NCI-H1417 treated with DMSO at 0.1 percent for 48 hours (cell line): Measurements from ENCODE around the gene VCY.
"Not testable (repeated sequence)": the region's sequence is repeated elsewhere in the genome, so short reads cannot be mapped to it uniquely, and the experiment has no call there.

ENCODE experiments used
- DNase-seq: peaks from one replicate; lab custom pipeline; 2025; lab: John Stamatoyannopoulos, UW

VCY gene

DNA sequence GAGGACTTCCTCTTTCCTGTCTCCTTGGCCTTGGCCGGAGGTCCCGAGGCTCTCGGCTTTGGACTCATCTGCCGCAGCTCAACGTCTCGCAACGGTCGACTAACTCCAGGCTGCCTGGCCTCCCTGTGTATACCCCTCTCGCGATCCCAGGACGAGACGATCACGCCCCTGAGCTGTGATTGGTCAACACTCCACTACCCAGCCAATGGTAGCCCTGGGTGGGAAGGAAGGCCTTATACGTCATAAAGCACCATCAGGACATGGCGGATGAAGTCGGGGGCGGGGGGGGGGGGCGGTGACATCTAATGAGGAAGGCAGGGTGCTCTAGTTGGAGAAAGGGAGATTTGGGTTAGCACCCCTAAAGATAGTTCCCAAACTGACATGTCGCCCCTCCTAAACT is at the start of gene VCY:
TSS of gene VCY (minus strand) at position 101 of the 400 bp plus-strand sequence. CDS start at position 68, 33 bp downstream.
- not testable (repeated sequence) for DNase-seq

DNA sequence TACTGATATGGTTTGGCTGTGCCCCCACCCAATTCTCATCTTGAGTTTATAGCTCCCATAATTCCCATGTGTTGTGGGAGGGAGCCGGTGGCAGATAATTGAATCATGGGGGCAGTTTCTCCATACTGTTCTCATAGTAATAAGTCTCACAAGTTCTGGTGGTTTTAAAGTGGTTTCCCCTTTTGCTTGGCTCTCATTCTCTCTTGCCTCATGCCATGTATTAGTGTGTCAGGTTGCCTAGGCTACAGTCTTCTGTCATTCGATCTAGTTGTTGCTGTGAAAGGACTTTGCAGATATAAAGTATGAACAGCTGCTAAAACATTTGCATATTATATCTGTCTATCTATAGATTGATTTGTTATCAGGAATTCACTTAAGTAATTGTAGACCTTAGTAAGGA is 44.1 kb upstream of the VCY start:
- not testable (repeated sequence) for DNase-seq

DNA sequence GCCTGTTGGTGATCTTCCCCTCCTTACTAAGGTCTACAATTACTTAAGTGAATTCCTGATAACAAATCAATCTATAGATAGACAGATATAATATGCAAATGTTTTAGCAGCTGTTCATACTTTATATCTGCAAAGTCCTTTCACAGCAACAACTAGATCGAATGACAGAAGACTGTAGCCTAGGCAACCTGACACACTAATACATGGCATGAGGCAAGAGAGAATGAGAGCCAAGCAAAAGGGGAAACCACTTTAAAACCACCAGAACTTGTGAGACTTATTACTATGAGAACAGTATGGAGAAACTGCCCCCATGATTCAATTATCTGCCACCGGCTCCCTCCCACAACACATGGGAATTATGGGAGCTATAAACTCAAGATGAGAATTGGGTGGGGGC is 25.6 kb upstream of the VCY start:
- DNase-seq: not testable (repeated sequence)

DNA sequence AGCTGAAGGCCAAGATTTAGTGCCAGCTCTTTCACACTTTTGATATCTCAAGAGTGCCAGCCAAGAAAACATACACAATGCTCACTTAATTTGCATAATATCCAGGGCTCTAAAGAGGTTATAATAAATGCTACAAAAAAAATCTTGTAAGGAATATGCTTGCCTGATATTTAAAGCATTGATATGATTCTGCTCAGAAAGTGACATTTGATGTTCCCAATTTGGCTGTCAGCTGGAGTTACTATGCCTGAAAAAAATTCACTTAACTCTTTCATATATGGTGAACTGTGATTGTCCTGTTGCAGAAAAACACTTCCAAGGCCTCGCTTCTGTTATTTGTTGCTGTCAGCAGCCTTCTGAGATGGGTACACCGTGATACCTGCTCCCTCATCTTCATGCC is 43.9 kb downstream of the VCY start:
- not testable (repeated sequence) for DNase-seq
